ENCODE data around the gene UBE2E2.
A peak's percentile ranks its signal among the peaks of the same experiment; 100 is the strongest.

The UBE2E2 gene

DNA sequence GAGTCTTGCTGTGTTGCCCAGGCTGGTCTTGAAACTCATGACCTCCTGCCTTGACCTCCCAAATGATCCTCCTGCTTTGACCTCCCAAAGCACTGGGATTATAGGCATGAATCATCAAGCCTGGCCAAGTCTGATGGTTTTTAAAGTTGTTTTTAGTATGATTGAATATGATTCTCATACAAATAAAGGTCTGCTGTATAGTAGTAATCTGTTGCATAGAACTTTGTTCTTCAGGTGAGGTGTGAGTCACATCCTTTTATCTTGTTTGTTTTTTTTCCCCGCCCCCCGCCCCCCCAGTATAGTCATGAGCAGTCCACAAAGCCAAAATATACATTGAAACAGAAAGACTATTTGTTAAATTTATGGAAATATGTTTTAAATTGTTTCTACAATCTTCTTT lies 39.0 kb downstream of the UBE2E2 start:
- peak; percentile 60 for DNase-seq (ENCODE audit: low read depth)
- TF ChIP-seq, protein P1, sequence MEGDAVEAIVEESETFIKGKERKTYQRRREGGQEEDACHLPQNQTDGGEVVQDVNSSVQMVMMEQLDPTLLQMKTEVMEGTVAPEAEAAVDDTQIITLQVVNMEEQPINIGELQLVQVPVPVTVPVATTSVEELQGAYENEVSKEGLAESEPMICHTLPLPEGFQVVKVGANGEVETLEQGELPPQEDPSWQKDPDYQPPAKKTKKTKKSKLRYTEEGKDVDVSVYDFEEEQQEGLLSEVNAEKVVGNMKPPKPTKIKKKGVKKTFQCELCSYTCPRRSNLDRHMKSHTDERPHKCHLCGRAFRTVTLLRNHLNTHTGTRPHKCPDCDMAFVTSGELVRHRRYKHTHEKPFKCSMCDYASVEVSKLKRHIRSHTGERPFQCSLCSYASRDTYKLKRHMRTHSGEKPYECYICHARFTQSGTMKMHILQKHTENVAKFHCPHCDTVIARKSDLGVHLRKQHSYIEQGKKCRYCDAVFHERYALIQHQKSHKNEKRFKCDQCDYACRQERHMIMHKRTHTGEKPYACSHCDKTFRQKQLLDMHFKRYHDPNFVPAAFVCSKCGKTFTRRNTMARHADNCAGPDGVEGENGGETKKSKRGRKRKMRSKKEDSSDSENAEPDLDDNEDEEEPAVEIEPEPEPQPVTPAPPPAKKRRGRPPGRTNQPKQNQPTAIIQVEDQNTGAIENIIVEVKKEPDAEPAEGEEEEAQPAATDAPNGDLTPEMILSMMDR (IDR thresholded peaks at IDR 0.05; ENCODE audit: insufficient read depth, low read depth, low read length, missing control alignments): no peak
- H3K4me3 ChIP-seq (ENCODE audit: low read length): no peak overlapping the region

DNA sequence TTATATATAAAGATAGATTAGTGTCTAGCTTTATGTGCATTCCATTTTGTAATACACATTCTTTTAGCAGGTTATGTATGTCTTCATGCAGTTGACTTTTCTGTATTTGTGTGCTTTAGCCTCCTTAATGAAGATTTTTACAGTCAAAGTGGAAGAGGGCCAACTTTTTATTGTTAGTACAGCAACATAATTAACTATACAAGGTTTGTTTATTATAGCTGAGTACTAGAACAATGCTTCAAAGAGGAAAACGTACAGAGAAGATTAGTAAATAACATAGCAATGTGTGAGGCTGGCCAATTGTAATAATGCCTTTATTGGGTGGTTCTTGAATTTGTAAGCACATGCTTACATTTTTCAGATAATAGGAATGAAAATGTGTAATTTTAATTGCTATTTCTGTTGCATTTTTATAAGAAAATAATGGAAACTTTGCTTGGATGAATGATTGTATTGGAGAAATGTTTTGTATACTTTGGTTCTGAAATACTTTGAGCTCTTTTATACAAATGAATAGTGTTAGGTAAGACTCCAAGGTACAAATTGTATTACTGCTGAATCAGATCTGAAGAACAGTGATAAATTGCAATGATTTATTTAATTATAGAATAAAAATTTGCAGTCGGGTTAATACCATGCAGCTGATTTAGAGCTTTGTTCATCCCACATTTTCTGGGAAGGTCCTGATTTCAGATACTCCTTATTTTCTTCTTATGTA lies 41.4 kb downstream of the UBE2E2 start:
- no peak overlapping the region for H3K4me3 ChIP-seq (ENCODE audit: low read length)
- no peak for DNase-seq (ENCODE audit: low read depth)
- TF ChIP-seq, protein P1 (IDR thresholded peaks at IDR 0.05; ENCODE audit: insufficient read depth, low read depth, low read length, missing control alignments): no peak

DNA sequence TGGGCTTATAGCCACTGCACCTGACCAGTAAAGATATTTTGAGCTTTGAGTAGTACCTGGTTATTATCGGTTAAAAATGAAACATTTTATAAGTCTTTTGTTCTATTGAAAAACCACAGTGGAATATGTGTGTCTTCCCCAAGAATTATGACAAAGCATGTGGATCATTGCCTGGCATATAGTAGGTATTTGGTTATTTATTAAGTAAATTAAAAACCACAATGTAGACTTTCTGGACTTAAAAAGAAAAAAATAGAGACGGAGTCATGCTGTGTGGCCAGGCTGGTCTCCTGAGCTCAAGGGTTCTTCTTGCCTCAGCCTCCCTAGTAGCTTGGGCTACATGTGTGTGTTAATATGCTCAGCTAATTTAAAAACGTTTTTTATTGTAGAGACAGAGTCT lies 43.5 kb downstream of the UBE2E2 start:
- no peak for DNase-seq (ENCODE audit: low read depth)
- TF ChIP-seq, protein P1 (IDR thresholded peaks at IDR 0.05; ENCODE audit: insufficient read depth, low read depth, low read length, missing control alignments): no peak

DNA sequence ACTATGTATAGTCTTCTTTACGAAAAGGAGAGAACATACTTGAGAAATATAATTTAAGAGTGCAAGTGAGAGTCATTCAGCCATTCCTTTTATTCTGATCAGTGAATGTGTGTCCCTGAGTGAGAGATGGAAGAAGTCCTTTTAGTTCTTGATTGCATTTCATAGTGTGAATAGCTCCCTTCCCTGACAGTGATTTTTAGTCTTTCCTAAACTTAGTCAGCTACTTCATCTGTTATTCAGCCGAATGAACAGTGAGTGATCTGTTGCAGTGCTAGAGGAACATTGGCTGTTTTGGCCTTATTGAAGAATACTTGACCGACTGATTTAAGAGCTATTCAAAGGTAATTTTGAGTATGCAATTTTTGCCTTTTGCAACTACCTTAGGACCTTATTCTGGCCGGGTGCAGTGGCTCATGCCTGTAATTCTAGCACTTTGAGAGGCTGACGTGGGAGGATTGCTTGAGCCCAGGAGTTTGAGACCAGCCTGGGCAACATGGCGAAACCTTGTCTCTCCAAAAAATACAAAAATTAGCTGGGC lies 45.5 kb downstream of the UBE2E2 start:
- H3K4me3 ChIP-seq (ENCODE audit: low read length): no peak overlapping the region
- TF ChIP-seq, protein P1 (IDR thresholded peaks at IDR 0.05; ENCODE audit: insufficient read depth, low read depth, low read length, missing control alignments): no peak
- no peak for DNase-seq (ENCODE audit: low read depth)

More for the DNA sequence above, 43.5 kb downstream of the UBE2E2 start:
- no peak overlapping the region for H3K4me3 ChIP-seq (ENCODE audit: low read length)

DNA sequence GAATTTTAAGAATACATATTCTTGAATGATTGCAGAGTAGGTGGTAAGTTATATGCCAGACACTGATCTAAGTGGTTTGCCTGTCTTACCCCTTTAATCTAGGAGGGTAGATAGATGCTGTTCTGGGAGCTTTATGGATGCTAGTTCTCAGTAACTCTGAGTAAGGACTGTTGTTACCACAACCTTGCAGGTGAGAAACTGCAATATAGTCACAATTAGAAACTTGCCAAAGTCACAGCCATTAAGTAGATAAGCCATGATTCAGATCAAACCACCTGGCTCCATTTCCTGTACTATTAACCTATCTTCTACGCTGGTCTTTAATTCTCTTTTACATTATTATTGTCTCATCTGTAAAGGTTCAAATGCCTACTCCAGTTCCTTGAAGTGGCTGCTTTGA lies 46.8 kb downstream of the UBE2E2 start:
- DNase-seq (ENCODE audit: low read depth): no peak
- no peak overlapping the region for H3K4me3 ChIP-seq (ENCODE audit: low read length)
- TF ChIP-seq, protein P1 (IDR thresholded peaks at IDR 0.05; ENCODE audit: insufficient read depth, low read depth, low read length, missing control alignments): no peak

DNA sequence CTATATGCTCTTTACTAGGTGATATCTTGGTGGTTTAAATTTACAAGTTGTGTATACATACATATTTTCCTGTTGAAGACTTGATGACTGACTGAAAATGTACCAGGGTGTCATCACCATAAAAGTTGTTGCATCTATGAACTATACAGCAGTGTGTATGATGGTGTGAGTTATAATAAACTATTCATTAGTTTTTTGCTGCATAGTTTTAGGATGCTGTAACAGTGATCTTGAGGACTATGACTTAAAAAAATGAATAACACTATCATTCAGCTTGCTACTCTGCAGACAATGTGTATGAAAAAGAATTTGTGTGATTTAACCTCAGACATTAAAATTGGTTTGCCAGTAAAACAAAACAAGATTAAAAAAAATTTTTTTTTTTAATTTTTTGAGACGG lies 49.0 kb downstream of the UBE2E2 start:
- no peak overlapping the region for H3K4me3 ChIP-seq (ENCODE audit: low read length)
- TF ChIP-seq, protein P1 (IDR thresholded peaks at IDR 0.05; ENCODE audit: insufficient read depth, low read depth, low read length, missing control alignments): no peak
- DNase-seq (ENCODE audit: low read depth): no peak

DNA sequence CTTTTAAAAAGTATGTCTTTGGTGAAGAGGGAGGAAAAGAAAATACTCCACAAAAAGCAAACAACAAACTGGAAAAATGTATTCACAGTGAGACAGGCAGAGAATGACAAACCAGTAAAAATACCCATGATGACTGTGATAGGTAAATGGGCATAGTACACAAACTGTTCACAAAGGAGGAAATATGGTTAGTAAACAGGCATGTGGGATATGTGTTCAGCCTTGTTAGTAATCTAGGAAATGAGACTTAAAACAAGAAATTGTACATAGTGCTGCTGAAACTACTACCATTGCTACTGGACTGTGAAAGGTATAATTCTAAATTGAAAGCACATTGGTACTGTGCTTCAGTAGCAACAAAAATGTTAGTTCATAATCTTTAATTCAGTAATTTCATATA lies 50.1 kb downstream of the UBE2E2 start:
- H3K4me3 ChIP-seq (ENCODE audit: low read length): no peak overlapping the region
- TF ChIP-seq, protein P1 (IDR thresholded peaks at IDR 0.05; ENCODE audit: insufficient read depth, low read depth, low read length, missing control alignments): no peak
- peak; percentile 50 for DNase-seq (ENCODE audit: low read depth)
